Neural cell (in vitro differentiated cells): ENCODE measurements around the gene KRTAP10-4.

ENCODE experiments used
- EZH2 ChIP-seq: fragments of 200-600, 300-800 bp; shearing (Covaris generic), sonication (generic); IDR thresholded peaks from 2 replicates; pipeline ENCODE4 v1.6.1; 2014; ENCODE audit warnings: antibody characterized with exemption, low read length, borderline replicate concordance, mild to moderate bottlenecking; ENCODE audit not compliant: insufficient read depth, poor library complexity, severe bottlenecking
- RAD21 ChIP-seq: fragments of 450-650 bp; conservative IDR thresholded peaks from 2 replicates; pipeline ENCODE4 v1.6.1; 2014; ENCODE audit warnings: antibody characterized with exemption, mild to moderate bottlenecking, moderate library complexity
- TF ChIP-seq, protein P1 (sequence below): fragments of 450-650 bp; IDR thresholded peaks from 2 replicates; pipeline ENCODE4 v1.5.1; 2014; ENCODE audit warnings: antibody characterized with exemption, mild to moderate bottlenecking, moderate library complexity; ENCODE audit not compliant: poor library complexity, severe bottlenecking

DNA sequence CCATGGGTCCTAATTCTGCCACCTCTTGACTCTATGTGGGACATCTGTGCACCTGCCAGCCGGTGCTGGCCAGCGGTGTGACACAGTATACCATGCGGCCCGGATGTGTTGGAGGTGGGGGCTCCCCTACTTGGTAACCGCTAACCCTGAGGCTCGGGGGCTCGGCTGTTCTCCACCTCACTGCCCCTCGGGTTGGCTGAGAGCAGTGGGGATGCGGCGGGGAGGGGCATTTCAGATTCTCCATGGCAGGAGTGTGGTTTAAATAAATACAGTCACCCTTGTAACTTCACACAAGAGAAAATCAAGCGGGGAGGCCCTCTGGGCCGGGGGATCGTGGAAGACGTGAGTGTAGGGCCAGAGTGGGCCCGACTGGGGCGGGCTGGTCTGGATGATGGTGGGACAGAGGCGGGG, 44.5 kb upstream of the KRTAP10-4 start:
- TF ChIP-seq, protein P1, sequence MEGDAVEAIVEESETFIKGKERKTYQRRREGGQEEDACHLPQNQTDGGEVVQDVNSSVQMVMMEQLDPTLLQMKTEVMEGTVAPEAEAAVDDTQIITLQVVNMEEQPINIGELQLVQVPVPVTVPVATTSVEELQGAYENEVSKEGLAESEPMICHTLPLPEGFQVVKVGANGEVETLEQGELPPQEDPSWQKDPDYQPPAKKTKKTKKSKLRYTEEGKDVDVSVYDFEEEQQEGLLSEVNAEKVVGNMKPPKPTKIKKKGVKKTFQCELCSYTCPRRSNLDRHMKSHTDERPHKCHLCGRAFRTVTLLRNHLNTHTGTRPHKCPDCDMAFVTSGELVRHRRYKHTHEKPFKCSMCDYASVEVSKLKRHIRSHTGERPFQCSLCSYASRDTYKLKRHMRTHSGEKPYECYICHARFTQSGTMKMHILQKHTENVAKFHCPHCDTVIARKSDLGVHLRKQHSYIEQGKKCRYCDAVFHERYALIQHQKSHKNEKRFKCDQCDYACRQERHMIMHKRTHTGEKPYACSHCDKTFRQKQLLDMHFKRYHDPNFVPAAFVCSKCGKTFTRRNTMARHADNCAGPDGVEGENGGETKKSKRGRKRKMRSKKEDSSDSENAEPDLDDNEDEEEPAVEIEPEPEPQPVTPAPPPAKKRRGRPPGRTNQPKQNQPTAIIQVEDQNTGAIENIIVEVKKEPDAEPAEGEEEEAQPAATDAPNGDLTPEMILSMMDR, result no peak
- TF ChIP-seq RAD21 (no peak), EZH2 (no peak)
